ENCODE results near the gene YBX2.

Gene YBX2

GRCh38 chr17:7252176-7253043 lies 42.0 kb downstream of the YBX2 start, which contains the start of gene ELP5 (continued):
- TF ChIP-seq TSHZ1 (tag by site-specific recombination; IDR thresholded peaks at IDR 0.05; ENCODE audit: borderline replicate concordance) (peak; percentile 28; the same call in 1 of the 2 replicates), ZSCAN23 (tag by site-specific recombination; IDR thresholded peaks at IDR 0.05) (peak; percentile 77), ZNF549 (tag by site-specific recombination; IDR thresholded peaks at IDR 0.05) (no peak), ZNF521 (tag by site-specific recombination; IDR thresholded peaks at IDR 0.05) (no peak), ZNF37A (tag by site-specific recombination; IDR thresholded peaks at IDR 0.05) (no peak), PRDM10 (tag by site-specific recombination; IDR thresholded peaks at IDR 0.05) (peak; percentile 89), REST (tag by site-specific recombination; IDR thresholded peaks at IDR 0.05) (0 out of 2 replicates have a peak, but pooled peaks have one; percentile 26), SP7 (tag by site-specific recombination; IDR thresholded peaks at IDR 0.05) (peak; percentile 85), ZNF830 (tag by site-specific recombination; IDR thresholded peaks at IDR 0.05; ENCODE audit: low read depth) (no peak), ZNF175 (tag by site-specific recombination; IDR thresholded peaks at IDR 0.05) (no peak), KLF16 (tag by site-specific recombination; IDR thresholded peaks at IDR 0.05) (peak; percentile 84; the same call in 1 of the 2 replicates), ZNF654 (tag by site-specific recombination; IDR thresholded peaks at IDR 0.05; ENCODE audit: low read depth) (no peak), ZNF362 (tag by site-specific recombination; IDR thresholded peaks at IDR 0.05) (no peak), ZNF248 (tag by site-specific recombination; IDR thresholded peaks at IDR 0.05) (no peak), ZNF707 (tag by site-specific recombination; IDR thresholded peaks at IDR 0.05) (no peak), ZNF148 (tag by site-specific recombination; IDR thresholded peaks at IDR 0.05; ENCODE audit: borderline replicate concordance) (no peak), SCRT1 (tag by site-specific recombination; IDR thresholded peaks at IDR 0.05; ENCODE audit: borderline replicate concordance) (no peak), ZNF335 (tag by site-specific recombination; conservative IDR thresholded peaks at IDR 0.05) (peak; percentile 98), ZNF391 (tag by site-specific recombination; IDR thresholded peaks at IDR 0.05; ENCODE audit: borderline replicate concordance, low read depth) (peak; percentile 46; the same call in 1 of the 2 replicates), REPIN1 (tag by site-specific recombination; IDR thresholded peaks at IDR 0.05; ENCODE audit: low read depth) (0 out of 2 replicates have a peak, but pooled peaks have one; percentile 36), ZNF155 (tag by site-specific recombination; IDR thresholded peaks at IDR 0.05) (no peak), ZNF169 (tag by site-specific recombination; IDR thresholded peaks at IDR 0.05) (no peak), BCL11A (tag by site-specific recombination; IDR thresholded peaks at IDR 0.05; ENCODE audit: low read depth) (peak; percentile 75; the same call in 1 of the 2 replicates), ZNF571 (tag by site-specific recombination; IDR thresholded peaks at IDR 0.05) (no peak)

All from HEK293 (cell line).